Medulla oblongata (tissue), 1 donor: ENCODE data around the gene FGF14.
A peak's percentile ranks its signal among the peaks of the same experiment; 100 is the strongest.

Experiments used
- DNase-seq: peaks from one replicate; pipeline ENCODE4 v3.0.0-alpha.2; 2015; ENCODE audit errors: extremely low spot score

FGF14 gene

DNA sequence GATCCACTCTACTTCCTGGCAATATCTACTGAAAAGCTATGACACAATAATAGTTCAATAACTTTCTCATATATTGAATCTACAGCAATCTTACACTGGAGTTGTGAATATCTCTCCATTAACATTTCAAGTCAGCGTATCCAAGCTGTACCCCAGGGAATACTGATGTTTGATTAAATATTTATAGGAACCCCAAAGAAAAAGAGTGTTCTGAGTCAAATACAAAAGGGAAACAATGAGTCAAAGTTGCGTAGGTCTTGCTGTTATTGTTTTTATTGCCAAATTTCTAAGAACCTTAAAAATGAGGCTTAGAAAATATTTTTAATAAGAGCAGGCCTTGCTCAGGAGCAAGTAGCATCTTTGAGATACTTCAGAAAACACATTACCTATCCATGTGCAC lies 415.5 kb downstream of the FGF14 start:
- DNase-seq: no peak

DNA sequence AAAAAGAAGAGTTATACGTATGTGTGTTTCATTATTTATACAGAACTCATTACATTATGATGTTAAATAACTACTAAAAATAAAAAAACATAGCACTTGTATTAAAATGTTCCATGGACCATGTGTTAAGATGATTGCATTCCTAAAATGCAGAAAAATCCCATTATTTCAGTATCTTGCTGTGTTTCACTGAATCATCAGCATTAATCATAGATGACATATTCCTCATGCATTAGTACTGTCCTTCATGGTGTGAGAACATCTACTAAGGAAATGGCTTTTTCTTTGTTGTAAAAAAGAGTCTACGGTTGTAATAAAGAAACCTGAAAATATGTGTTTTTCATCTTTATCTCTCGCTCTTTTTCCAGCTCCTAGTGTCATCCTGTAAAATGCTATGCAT lies 416.5 kb downstream of the FGF14 start:
- DNase-seq: no peak

- DNase-seq: no peak
Measured at GRCh38 chr13:101982903-101983302, 418.9 kb downstream of the FGF14 start.

DNA sequence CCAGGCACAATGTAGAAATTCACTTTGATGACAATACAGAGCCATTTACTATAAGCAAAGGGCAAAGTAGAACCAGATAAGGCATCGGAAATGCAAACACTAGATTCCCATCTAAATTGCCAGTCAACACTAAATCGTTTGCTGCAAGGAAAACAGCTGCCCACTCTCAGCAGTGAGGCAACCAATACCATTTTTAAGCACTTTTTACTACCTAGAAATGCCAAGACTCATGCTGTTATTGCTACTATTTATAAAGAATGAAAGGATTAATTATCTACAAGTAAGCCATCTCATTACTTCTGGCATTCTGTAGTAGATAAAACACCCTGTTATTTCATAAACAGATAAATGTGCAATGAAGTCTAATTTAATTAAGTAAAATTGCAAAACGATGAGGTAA lies 422.0 kb downstream of the FGF14 start:
- no peak for DNase-seq

DNA sequence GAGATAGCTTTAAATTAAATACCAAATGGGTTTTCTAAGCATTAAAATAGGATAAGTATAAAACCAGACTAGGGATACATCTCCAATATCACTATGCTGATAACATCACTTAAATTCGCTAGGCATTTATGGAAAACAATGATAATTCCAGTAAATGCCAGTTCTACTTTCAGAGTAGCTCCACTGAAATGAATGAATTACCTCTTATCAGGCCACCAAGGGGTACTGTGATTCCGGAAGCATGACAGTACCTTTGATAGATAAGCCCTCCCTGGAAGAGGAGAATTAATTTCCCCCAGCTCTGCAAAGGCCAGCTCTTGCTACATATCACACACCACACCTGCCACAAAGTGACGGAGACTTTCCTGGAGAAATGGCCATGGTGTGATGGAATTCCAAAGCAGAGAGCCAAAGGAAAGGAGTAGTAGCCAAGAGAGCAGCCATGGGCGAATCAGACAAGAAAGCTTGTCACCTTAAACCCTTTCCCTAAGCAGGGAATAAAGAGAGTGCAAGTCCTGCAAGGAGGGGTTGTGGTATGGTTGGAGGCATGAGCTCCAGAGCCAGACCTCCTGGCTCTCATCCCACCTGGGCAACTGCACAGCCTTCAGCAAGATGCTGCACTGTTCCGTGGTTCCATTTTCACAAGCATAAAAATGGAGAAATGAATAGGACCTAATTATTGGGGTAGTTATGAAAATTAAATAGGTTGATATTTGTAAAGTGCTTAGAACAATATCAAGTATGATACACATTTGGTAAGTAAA lies 423.1 kb downstream of the FGF14 start:
- DNase-seq: no peak

DNA sequence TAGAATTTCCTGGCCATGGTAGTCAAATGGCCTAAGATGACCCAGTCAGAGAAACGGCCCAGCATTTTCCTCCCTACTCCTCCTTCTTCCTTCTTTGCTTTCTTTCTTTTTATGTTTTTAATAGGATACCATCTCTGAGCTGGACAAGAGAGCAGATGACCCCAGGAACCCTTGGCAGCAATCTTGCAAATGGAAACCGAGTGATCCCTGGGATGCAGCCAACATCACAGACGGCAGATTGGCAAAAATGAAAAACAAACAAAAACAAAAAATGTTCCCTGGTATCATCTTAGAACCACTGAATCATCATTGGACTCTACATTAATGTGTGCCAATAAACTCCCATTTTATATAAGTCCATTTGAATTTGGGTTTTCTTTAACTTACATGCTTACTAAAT lies 424.4 kb downstream of the FGF14 start:
- DNase-seq: no peak

DNA sequence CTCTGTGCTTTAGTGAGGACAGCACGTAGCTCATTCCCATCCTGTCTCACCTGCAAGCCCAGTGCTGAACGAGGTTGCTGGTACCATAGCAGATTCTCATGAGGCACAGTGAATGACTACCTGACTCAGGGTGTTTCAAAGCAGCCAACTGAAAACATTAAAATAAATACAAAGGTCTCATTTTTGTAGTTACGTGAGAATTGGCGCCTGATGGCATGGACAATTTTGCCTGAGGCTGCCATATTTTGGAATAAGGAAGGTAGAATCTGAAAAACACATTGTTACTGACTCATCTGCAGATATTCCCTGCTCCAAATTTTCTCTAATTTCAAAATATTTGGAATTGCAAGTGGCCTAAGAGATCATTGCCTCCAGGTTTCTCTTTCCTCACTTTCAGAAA lies 429.7 kb downstream of the FGF14 start:
- DNase-seq: no peak

DNA sequence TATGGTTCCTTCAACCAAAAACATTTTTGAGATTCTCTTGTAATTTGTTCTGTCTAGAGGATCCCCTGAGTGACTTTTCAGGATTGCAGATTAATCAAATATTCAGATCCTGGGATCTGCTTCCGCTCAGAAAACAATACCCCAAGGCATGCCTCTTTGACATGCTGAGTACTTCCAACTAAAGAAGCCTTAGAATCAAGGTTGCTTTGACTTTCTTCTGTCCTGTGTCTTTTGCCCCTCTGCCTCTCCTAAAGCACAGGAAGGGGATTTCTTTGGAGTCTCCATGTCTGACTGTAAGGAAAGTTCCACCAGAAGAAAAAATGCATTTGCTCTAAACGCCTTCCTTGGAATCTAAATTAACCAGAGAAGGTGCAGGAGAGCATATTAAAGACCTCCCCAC lies 431.5 kb downstream of the FGF14 start:
- no peak for DNase-seq

GRCh38 chr13:101967781-101968180 lies 434.1 kb downstream of the FGF14 start:
- no peak for DNase-seq

- DNase-seq: no peak
Measured at GRCh38 chr13:101967216-101967615, 434.6 kb downstream of the FGF14 start.

- DNase-seq: no peak
Measured at GRCh38 chr13:101965096-101965495, 436.8 kb downstream of the FGF14 start.

GRCh38 chr13:101959016-101959415 lies 442.8 kb downstream of the FGF14 start:
- DNase-seq: no peak

DNA sequence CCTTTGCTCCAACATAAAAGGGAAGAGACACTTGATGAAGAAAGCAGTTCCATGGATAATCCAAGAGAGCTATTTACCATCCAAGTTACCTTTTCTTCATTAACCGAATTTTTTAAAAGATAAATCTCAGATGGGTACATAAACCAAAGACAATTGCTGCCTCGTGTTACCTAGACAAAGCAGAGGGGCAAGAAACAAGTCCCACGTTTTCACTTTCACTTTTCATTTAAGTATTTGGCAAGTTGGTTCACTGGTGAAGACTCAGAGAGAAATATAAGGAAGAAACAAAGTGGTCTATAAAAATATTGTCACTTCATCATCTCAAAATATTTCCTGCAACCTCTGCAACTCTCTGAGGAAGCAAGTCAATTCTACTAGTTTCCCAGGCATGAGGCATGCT lies 446.1 kb downstream of the FGF14 start:
- DNase-seq: no peak

- no peak for DNase-seq
Measured at GRCh38 chr13:101951114-101951513, 450.7 kb downstream of the FGF14 start.

- no peak for DNase-seq
Measured at GRCh38 chr13:101949681-101950080, 452.2 kb downstream of the FGF14 start.

DNA sequence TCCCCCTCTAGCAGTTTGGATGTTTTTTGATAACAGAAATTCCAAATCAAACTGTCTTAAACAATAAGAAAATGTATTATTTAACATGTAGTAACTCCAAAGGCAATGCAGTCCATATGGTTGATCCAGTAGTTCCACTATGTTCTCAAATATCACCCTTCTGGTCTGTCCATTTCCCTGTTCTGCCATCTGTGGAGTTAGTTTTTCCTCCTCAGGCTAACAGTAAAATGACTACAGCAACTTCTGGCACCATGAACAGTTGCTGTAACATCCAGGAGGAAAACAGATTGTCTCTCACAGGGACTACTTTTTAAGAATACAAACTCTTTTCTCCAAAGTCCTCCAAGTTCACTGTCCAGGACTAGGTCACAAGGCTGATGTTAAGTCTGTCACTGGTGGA lies 455.4 kb downstream of the FGF14 start:
- DNase-seq: no peak

DNA sequence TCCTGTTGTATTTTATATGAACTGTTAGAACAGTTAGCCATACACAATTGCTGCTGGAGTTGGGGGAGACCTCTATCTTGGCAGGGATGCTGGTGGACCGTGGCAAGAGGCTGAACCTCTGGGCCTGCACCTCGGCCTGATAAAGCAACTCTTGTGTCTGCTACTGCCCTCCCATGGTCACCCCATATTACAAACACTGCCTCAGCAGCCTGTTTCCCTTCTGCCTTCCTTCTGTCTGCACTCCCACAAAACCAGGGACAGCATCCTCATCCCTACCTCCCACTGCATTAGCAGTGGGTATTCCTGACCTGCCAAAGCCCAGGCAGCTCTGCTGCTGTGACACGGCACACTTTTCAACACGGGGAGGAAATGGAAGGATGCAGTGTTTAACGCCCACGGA lies 456.4 kb downstream of the FGF14 start:
- no peak for DNase-seq

GRCh38 chr13:101944521-101944920 lies 457.3 kb downstream of the FGF14 start:
- no peak for DNase-seq

DNA sequence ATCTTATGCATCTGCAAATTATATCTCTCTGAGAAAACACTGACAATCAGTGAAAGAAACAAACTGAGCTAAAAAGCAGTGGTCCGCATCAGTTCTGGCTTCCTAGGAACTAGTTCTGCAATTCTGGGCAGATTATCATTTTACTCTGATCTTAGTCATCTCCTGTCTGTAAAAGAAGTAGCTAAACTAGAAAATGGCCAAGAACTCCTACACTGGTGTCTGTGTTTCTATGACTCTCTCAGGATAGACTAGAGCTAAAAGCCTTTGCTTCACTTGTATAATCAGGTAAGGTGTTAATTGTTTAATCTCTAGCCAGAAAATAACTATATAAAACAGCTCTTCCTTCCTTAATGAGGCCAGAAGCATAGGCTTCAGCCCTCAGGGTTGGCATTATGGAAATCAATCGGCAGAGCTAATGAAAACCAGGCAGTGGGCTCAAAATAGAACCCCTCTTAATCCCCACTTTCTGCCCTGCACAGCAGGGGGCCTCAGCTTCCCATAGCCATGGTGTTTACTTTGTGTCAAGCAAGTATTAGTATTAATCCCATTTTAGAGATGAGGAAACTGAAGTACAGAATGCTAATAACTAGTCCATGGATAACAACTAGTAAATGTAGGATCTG lies 459.2 kb downstream of the FGF14 start:
- DNase-seq: no peak

- peak; percentile 75 for DNase-seq
Measured at GRCh38 chr13:101942038-101942437, 459.8 kb downstream of the FGF14 start.

- DNase-seq: peak; percentile 8
Measured at GRCh38 chr13:101941095-101941783, 460.6 kb downstream of the FGF14 start.

DNA sequence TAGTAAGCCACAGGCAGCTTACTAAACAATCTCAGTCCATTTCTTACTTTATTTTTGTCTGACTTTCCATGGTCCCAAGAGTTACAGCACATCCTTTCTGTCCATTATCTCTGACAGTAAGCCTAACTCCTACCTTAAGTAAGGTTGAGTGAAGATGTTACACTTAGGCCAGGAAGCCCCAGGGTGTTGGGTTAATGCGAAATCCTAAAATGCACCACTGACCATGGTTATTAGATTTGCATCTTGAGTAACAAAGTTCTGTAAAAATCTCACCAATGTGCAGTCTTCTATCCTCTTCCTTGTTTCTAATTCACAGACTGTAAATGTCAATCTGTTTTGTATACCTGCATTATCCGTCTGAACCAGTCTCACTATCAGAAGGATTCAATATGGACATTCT lies 462.5 kb downstream of the FGF14 start:
- no peak for DNase-seq

DNA sequence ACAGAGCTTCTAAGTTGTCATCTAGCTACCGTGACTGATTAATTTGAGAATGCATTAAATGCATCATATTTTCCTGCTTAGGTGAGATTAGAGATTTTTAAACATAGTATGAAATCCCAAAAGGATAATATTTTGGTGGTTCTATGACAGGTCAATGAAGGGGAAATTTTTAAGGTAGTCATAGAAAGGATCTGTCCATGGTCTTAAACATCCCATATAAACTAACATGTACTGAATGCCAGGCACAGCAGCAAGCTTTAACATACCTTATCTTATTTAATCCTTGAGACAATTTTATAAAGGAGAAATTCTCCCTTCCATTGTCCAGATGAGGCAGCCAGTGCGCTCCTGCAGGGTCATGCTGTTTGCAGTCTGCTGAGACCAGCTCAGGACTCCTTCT lies 466.0 kb downstream of the FGF14 start:
- no peak for DNase-seq
